ENCODE results near the gene DYNLL1.

GRCh38 chr12:120538281-120539156 is 42.6 kb downstream of the DYNLL1 start:
- no peak for TF ChIP-seq EZH2phosphoT487 (IDR thresholded peaks at IDR 0.05; ENCODE audit: insufficient read depth, low read depth)
- no peak for TF ChIP-seq EZH2 (IDR thresholded peaks at IDR 0.05; ENCODE audit: insufficient read depth, poor library complexity, severe bottlenecking)

Measured in GM23248 (cell line).